ENCODE measurements around the gene AKAP8L.
"Not testable (repeated sequence)": the region's sequence is repeated elsewhere in the genome, so short reads cannot be mapped to it uniquely, and the experiment has no call there.

Gene AKAP8L

DNA sequence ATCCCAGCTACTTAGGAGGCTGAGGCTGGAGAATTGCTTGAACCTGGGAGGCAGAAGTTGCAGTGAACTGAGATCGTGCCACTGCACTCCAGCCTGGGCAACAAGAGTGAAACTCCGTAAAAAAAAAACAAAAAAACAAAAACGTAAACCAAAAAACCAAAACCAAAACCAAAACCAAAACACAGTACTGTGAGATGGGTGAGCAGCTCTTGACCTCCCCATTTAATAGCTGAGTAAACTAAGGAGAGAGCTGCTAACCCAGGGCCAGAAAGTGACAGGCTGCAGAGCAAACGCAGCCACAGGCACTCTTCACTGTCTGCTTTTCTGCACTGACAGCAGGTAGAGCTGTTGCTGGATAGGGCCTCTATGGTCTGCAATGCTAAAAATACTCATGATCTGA lies 58.8 kb downstream of the AKAP8L start:
- DNase-seq (ENCODE audit: low read depth in 2 of 3, low spot score in 2 of 3) = not testable (repeated sequence)

DNA sequence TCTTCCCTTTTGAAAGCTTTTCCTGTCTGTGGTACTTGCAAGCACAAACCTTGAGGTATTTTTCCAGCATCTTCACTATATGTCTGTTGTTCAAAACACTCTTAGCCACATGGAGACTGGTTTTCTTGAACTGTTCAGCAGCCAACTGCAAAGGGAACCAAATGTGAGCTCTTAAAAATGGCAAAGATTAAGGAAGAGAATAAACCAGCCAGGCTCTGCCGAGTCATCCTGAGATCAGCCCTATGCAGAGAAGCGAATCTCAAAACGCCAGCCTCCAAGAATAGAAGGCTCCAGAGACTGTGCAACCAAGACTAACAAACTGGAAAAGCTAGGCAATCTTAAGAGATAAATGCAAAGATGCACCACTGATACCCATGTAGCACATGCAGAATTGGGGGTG lies 59.9 kb downstream of the AKAP8L start:
- DNase-seq (ENCODE audit: low read depth in 2 of 3, low spot score in 2 of 3) = no peak

DNA sequence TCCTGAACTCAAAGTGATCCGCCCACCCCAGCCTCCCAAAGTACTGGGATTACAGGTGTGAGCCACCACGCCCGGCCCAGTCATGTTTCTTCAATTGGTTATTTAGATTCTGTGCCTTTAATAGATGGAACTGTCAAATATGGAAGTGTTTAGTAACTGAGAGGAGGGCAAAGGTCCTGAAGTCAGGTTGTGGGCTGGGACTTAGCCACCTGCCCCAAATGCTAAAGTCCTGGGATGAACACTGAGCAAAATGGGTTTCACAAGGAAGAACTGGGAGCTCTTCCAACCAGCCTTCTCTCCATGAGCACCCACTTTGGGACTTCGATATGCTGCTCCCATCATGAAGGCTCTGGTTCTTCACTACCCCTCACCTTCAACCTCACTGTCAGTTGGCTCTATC lies 60.9 kb downstream of the AKAP8L start:
- no peak for DNase-seq (ENCODE audit: low read depth in 2 of 3, low spot score in 2 of 3)

DNA sequence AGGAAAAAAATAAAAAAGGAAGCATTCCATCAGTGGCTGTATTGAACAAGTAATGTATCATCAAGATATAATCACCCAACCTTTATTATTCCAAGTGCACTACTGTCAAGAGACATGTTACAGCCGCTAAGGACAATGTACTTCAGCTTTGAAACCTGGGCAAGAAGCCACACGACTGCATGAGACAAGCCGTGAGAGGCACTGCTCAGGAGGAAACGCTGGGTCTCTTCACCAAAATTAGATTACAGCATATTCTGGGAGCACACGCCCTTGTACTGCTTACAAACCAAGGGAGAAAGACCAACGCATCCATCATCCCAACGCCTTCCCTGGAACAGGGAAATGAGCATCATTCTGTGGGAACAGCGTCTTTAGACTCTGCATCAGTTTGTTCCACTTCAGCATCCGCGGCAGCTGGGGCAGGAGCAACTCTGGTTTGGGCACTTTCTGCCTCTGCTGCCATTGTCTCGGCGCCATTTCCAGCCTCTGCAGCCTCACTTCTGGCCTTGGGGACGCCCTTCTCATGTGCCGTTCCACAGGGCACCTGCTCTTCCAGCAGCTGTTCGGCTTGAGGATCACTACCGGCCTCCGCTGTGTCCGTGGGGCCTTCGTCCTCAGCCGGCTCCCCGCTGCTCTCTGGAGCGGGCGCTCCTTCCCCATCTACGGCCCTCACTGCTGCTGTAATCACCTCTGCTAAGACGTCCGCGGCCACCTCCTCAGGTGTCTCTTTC lies 64.1 kb downstream of the AKAP8L start:
- DNase-seq (ENCODE audit: low read depth in 2 of 3, low spot score in 2 of 3) = no peak

DNA sequence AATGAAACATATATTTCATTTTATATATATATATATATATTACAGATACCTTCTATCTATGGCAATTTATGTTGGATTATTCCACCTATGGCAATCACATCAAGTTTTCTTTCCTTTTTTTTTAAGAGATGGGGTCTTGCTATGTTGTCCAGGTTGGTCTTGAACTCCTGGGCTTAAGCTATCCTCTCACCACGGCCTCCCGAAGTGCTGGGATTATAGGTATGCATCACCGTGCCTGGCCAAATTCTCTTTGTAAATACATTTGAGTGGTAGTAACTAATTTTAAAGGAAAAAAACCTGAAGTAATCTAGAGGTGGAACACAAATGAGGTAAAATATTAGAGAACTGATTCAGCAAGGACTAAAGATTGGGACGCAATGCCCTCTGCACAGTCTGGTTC lies 64.9 kb downstream of the AKAP8L start:
- no peak for DNase-seq (ENCODE audit: low read depth in 2 of 3, low spot score in 2 of 3)

DNA sequence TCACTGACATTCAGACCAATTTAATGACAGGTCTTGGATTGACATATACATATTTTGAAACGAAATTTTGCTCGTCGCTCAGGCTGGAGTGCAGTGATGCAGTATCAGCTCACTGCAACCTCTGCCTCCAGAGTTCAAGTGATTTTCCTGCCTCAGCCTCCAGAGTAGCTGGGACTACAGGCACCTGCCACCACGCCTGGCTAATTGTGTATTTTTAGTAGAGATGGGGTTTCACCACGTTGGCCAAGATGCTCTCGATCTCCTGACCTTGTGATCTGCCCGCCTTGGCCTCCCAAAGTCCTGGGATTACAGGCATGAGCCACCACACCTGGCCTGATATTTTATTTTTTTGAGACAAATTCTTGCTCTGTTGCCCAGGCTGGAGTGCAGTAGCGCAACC lies 66.3 kb downstream of the AKAP8L start:
- not testable (repeated sequence) for DNase-seq (ENCODE audit: low read depth in 2 of 3, low spot score in 2 of 3)

DNA sequence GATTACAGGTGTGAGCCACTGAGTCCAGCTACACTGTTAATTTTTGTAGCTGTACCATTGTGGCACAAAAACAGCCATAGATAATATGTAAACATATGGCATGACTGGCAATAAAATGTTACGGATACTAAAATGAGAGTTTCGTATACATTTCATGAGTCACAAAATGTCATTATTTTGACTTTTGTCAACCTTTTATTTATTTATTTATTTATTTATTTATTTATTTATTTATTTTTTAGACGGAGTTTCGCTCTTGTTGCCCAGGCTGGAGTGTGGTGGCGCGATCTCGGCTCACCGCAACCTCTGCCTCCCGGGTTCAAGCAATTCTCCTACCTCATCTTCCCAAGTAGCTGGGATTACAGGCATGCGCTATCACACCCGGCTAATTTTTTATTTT lies 77.5 kb downstream of the AKAP8L start:
- DNase-seq (ENCODE audit: low read depth in 2 of 3, low spot score in 2 of 3) = not testable (repeated sequence)

DNA sequence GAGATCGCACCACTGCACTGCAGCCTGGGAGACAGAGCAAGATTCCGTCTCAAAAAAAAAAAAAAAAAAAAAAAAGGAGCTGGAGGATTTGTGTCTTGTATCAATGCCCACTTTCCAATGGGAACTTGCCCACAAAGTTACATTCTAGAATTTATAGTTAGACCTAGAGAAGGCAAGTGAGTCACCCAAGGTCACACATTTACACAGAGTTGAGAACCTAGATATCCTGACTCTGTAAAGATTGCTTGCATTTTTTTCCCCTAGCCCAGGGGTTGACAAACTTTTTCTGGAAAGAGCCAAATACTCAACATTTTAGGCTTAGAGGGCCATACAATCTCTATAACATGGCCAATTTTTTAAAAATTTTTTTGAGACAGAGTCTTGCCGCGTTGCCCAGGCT lies 78.7 kb downstream of the AKAP8L start:
- no peak for DNase-seq (ENCODE audit: low read depth in 2 of 3, low spot score in 2 of 3)

GRCh38 chr19:15337202-15337601 lies 81.6 kb downstream of the AKAP8L start:
- no peak for DNase-seq (ENCODE audit: low read depth in 2 of 3, low spot score in 2 of 3)

- DNase-seq (ENCODE audit: low read depth in 2 of 3, low spot score in 2 of 3) = not testable (repeated sequence)
These were observed 82.8 kb downstream of the AKAP8L start for GRCh38 chr19:15335992-15336391.

- peak; percentile 54 to 64 (median 58) for DNase-seq (ENCODE audit: low read depth in 2 of 3, low spot score in 2 of 3)
These were observed 86.3 kb downstream of the AKAP8L start, which contains the start of gene BRD4 for GRCh38 chr19:15332311-15332996. Gene BRD4, minus strand, starts transcription at chr19:15332539. Its CDS starts 59,440 bp downstream, at chr19:15273099.

DNA sequence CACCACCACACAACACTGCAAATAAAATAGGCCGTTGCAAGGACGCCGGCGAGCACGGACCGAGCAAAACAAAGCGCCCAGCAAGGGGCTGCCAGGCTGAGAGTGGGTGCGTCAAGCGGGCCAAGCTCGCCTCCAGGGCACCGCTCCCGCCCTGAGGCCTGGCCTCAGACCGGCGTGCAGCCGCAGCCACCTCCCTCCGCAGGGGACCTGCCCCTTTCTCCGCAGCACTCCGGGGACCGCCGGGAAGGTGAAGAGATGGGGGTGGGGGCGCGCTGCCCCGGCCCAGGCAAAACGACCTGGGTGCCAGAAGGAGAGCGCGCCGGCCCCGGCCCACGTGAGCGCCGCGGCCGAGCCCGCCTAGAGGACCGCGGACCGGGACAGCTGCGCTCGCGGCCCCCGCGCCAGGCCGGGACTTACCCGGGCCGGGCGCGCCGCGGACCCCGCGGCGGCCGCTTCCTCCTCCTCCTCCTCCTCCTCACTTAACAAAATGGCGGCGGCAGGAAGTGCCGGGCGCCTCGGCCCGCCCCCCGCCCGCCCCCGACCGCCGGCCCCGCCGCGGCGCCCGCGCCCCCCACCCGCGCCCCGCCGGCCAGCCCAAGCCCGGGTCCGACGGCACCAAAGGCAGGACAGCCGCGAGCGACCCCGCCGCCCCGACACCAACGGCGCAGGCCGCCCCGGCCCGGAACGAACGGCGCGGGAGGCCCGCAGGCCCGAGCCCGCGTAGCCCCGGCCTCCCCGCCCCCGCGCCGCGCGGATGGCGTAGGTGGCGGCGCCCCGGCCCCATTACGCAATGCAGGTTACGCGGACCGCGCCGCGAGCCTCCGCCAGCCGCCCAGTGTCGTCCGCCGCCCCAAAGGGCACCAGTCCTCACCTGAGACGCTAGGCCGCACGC lies 87.1 kb downstream of the AKAP8L start:
- peak in 2 of 3 experiments; percentile 52 to 55 for DNase-seq (ENCODE audit: low read depth in 2 of 3, low spot score in 2 of 3)

DNA sequence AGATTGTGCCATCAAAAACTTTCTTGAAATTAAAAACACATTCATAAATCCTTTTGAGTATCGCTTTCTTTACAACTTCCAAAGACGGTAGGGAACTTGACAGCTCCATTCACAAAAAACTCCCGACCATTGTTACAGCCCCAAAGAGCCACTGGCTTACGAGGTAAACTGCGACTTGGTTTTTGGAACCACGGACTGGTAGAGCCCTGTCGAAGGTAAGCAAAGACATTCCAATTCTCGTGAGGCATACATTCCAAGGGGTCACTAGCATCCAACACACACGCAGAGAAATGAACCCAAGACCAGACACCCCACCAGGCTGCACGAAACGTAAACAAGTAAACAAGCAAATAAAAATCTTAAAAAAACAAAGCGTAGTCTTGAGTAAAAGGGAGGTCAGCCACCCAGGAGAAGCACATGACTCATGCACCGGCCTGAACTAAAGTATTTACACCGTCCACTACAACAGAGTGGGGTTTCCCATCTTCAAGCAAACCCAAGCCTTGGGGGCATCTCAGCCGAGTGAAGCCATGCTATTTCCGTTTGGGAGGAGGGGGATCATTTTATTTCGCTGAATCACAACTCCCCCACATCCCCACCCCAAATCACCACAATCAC lies 87.9 kb downstream of the AKAP8L start:
- no peak for DNase-seq (ENCODE audit: low read depth in 2 of 3, low spot score in 2 of 3)

Measured in activated CD8-positive, alpha-beta memory T cell treated with anti-CD3 and anti-CD28 coated beads for 48 hours (primary cell).